Upper lobe of right lung (tissue), 1 donor: ENCODE data around the gene RASSF7. TPM values are rescaled to one million over a fixed set of nuclear protein-coding genes. Genes with fewer than 3 reads are reported as not detected.

ENCODE experiments used
- ATAC-seq: fragments of 200-7000 bp; cut with Tn5 transposase; one replicate; pipeline ENCODE4 v1.9.1; 2020; ENCODE audit warnings: mild to moderate bottlenecking, moderate library complexity
- DNase-seq: peaks from one replicate; pipeline ENCODE4 v3.0.0-alpha.2; 2020
- H3K27ac ChIP-seq: fragments of 200-600 bp; one replicate; pipeline ENCODE4 v1.8.0; 2022
- H3K27me3 ChIP-seq: fragments of 200-600 bp; one replicate; pipeline ENCODE4 v1.8.0; 2022; ENCODE audit warnings: mild to moderate bottlenecking
- H3K36me3 ChIP-seq: fragments of 200-600 bp; one replicate; pipeline ENCODE4 v1.8.0; 2022
- H3K4me1 ChIP-seq: fragments of 200-600 bp; one replicate; pipeline ENCODE4 v1.8.0; 2022
- H3K4me3 ChIP-seq: fragments of 200-600 bp; one replicate; pipeline ENCODE4 v1.8.0; 2022; ENCODE audit warnings: mild to moderate bottlenecking
- H3K9me3 ChIP-seq: fragments of 200-600 bp; one replicate; pipeline ENCODE4 v1.8.0; 2022
- CTCF ChIP-seq: fragments of 200-600 bp; IDR thresholded peaks from one replicate; pipeline ENCODE4 v1.8.0; 2022; ENCODE audit warnings: antibody characterized with exemption
- intact Hi-C: fragments of 100-400 bp; cut with DNase I; formaldehyde crosslinking; loops from one replicate; pipeline ENCODE4 v1.11.0; 2022
- total RNA-seq: library from RNA; stranded (reverse); fragmentation: NEBNext Ultra II Directional; extraction: Animal tissue kit (Norgen Biotek cat#: 25700); gene quantifications from one replicate; pipeline ENCODE4 v1.2.1, GENCODE V29; 2021
- donor health status: DM: no; HTN: yes; CAD: no; lungs with severe emphysema.

Gene RASSF7
- total RNA-seq, 1 donor from 2014 or later: 76.7 TPM

GRCh38 chr11:603154-603553 is 42.4 kb downstream of the RASSF7 start:
- intact Hi-C loops: no loop called here
- TF ChIP-seq CTCF: no peak
- Histone ChIP-seq H3K4me3 (no peak overlapping the region), H3K36me3 (peaks cover 99% of the 10 kb centered on the region), H3K9me3 (no peaks in the 10 kb centered on the region), H3K27me3 (no peaks in the 10 kb centered on the region), H3K4me1 (no peaks in the 10 kb centered on the region), H3K27ac (no peak overlapping the region)
- ATAC-seq (no peak), DNase-seq (no peak)

GRCh38 chr11:605286-606129 is 44.7 kb downstream of the RASSF7 start:
- no peaks in the 10 kb centered on the region for H3K27me3 ChIP-seq
- no peak overlapping the region for H3K4me3 ChIP-seq
- no peak for TF ChIP-seq CTCF
- no peaks in the 10 kb centered on the region for H3K4me1 ChIP-seq
- H3K27ac ChIP-seq: no peak overlapping the region
- DNase-seq (no peak), ATAC-seq (no peak)
- H3K9me3 ChIP-seq: no peaks in the 10 kb centered on the region
- intact Hi-C loops: no loop called here
- H3K36me3 ChIP-seq: peaks cover 100% of the 10 kb centered on the region

- Histone ChIP-seq H3K4me3 (no peak overlapping the region), H3K36me3 (peaks cover 100% of the 10 kb centered on the region), H3K27me3 (no peaks in the 10 kb centered on the region), H3K27ac (no peak overlapping the region), H3K9me3 (no peaks in the 10 kb centered on the region), H3K4me1 (no peaks in the 10 kb centered on the region)
- peak; percentile 84 for ATAC-seq
- TF ChIP-seq CTCF: no peak
- intact Hi-C loops: no loop called here
- peak; percentile 88 for DNase-seq
These were observed 45.5 kb downstream of the RASSF7 start for GRCh38 chr11:606245-606644.

- Histone ChIP-seq H3K9me3 (no peaks in the 10 kb centered on the region), H3K36me3 (peaks cover 100% of the 10 kb centered on the region), H3K4me1 (no peaks in the 10 kb centered on the region), H3K27me3 (no peaks in the 10 kb centered on the region), H3K4me3 (no peak overlapping the region), H3K27ac (no peak overlapping the region)
- no peak for ATAC-seq
- TF ChIP-seq CTCF: no peak
- intact Hi-C loops: no loop called here
- no peak for DNase-seq
These were observed 46.4 kb downstream of the RASSF7 start for GRCh38 chr11:607020-607780.

- no peak for TF ChIP-seq CTCF
- Histone ChIP-seq H3K27ac (no peak overlapping the region), H3K27me3 (no peaks in the 10 kb centered on the region), H3K4me1 (peaks cover 4% of the 10 kb centered on the region), H3K36me3 (peaks cover 100% of the 10 kb centered on the region), H3K4me3 (no peak overlapping the region), H3K9me3 (no peaks in the 10 kb centered on the region)
- DNase-seq: peak; percentile 61
- intact Hi-C loops: no loop called here
- ATAC-seq: no peak
These were observed 47.3 kb downstream of the RASSF7 start for GRCh38 chr11:607971-608659.
